CD4-positive, alpha-beta memory T cell (primary cell): ENCODE measurements around the gene SSRP1. TPM values are rescaled to one million over a fixed set of nuclear protein-coding genes. Genes with fewer than 3 reads are reported as not detected.
A peak's percentile ranks its signal among the peaks of the same experiment; 100 is the strongest.

Source experiments
- CTCF ChIA-PET: fragments of 350-600 bp; sonication (Branson Sonifier 250); formaldehyde crosslinking; loops from one replicate; lab custom pipeline; 2021; ENCODE audit warnings: inconsistent platforms; ENCODE audit not compliant: partially characterized antibody; lab: Charles Lee
- POLR2A ChIA-PET: fragments of 350-600 bp; sonication (Branson Sonifier 250); formaldehyde crosslinking; loops from one replicate; lab custom pipeline; 2021; ENCODE audit not compliant: partially characterized antibody; lab: Charles Lee
- DNase-seq, 5 donors: peaks; one replicate each; pipeline versions ENCODE4 v3.0.0 to v3.0.0-alpha.2; 2020 to 2022; ENCODE audit warnings: mixed read lengths in 1 of 5
- H3K27ac ChIP-seq: one replicate; pipeline ENCODE4 v1.7.0; 2013; ENCODE audit warnings: low read depth, low read length
- H3K27me3 ChIP-seq: 2 replicates; pipeline ENCODE4 v1.7.0; 2013; ENCODE audit warnings: mild to moderate bottlenecking, low read length, moderate library complexity; ENCODE audit not compliant: insufficient read depth
- H3K36me3 ChIP-seq: 2 replicates; pipeline ENCODE4 v1.7.0; 2013; ENCODE audit warnings: mild to moderate bottlenecking, low read length, moderate library complexity; ENCODE audit not compliant: insufficient read depth
- H3K4me1 ChIP-seq: 2 replicates; pipeline ENCODE4 v1.7.0; 2013; ENCODE audit warnings: mild to moderate bottlenecking, low read length, moderate library complexity; ENCODE audit not compliant: insufficient read depth
- H3K4me3 ChIP-seq, 2 donors: one replicate each; pipeline ENCODE4 v1.7.0; 2013; ENCODE audit warnings: low read length in 2 of 2, mild to moderate bottlenecking in 1 of 2
- H3K9me3 ChIP-seq, 2 donors: one replicate each; pipeline ENCODE4 v1.7.0; 2013; ENCODE audit warnings: low read length in 2 of 2, control low read depth in 1 of 2; ENCODE audit not compliant: control insufficient read depth in 1 of 2
- H3K27ac Mint-ChIP-seq, 7 donors: one replicate each; pipeline ENCODE4 v1.8.0; 2020 to 2021; ENCODE audit warnings: mixed read lengths in 7 of 7, mild to moderate bottlenecking in 6 of 7, inconsistent platforms in 3 of 7, moderate library complexity in 3 of 7
- H3K27me3 Mint-ChIP-seq, 2 donors: one replicate each; pipeline ENCODE4 v1.8.0; 2020 to 2021; ENCODE audit warnings: mixed read lengths in 2 of 2
- H3K36me3 Mint-ChIP-seq, 2 donors: one replicate each; pipeline ENCODE4 v1.8.0; 2020 to 2021; ENCODE audit warnings: mixed read lengths in 2 of 2, inconsistent platforms in 1 of 2, mild to moderate bottlenecking in 1 of 2
- H3K4me1 Mint-ChIP-seq, 4 donors: one replicate each; pipeline ENCODE4 v1.8.0; 2020 to 2021; ENCODE audit warnings: mixed read lengths in 4 of 4, mild to moderate bottlenecking in 1 of 4
- H3K4me3 Mint-ChIP-seq, 8 donors: one replicate each; pipeline ENCODE4 v1.8.0; 2020 to 2021; ENCODE audit warnings: mixed read lengths in 8 of 8, mild to moderate bottlenecking in 7 of 8, moderate library complexity in 6 of 8, inconsistent platforms in 3 of 8
- H3K9me3 Mint-ChIP-seq, 8 donors: one replicate each; pipeline ENCODE4 v1.8.0; 2020 to 2021; ENCODE audit warnings: mixed read lengths in 8 of 8, mild to moderate bottlenecking in 5 of 8, inconsistent platforms in 3 of 8, moderate library complexity in 1 of 8
- intact Hi-C: fragments of 100-400 bp; cut with micrococcal nuclease; formaldehyde crosslinking; loops from one replicate; pipeline ENCODE4 v1.15.1; 2023
- polyA plus RNA-seq, 2 donors: library from polyadenylated mRNA; unstranded; fragments of 300-500 nt; fragmentation: Illumina TruSeq; gene quantifications; one replicate each; pipeline ENCODE4 v1.2.3, GENCODE V29; 2021
- total RNA-seq, 2 experiments: library from RNA; stranded (reverse); gene quantifications; one replicate each; pipeline ENCODE4 v1.2.3, GENCODE V29; 2021

Gene SSRP1
- total and polyA plus RNA-seq, 4 experiments from 2014 or later: 19.6 to 74.3 (median 55.6) TPM

- POLR2A ChIA-PET: no interaction called here
- no peak overlapping the region for H3K27ac Mint-ChIP-seq
- CTCF ChIA-PET: interaction anchor here (0.7 to 1.5 kb wide), 5 partner anchors 11 to 291 kb away, joined by 3 to 6 read pairs (median 3); no protein-coding TSS in a partner anchor
These were observed 18.2 kb upstream of the SSRP1 start for GRCh38 chr11:57353852-57354251.

GRCh38 chr11:57353446-57353845, 17.8 kb upstream of the SSRP1 start:
- no peak overlapping the region for H3K27ac ChIP-seq
- peaks cover 7 to 12% of the 10 kb centered on the region in 2 donors for H3K27me3 Mint-ChIP-seq
- no peak for DNase-seq
- no peaks in the 10 kb centered on the region for H3K36me3 ChIP-seq
- peaks cover 0 to 5% (median 2%) of the 10 kb centered on the region in 4 donors for H3K4me1 Mint-ChIP-seq
- POLR2A ChIA-PET: no interaction called here
- H3K4me3 Mint-ChIP-seq: no peak overlapping the region
- CTCF ChIA-PET: interaction anchor here (0.6 to 1.5 kb wide), 6 partner anchors 10 to 291 kb away, joined by 3 to 6 read pairs (median 3); no protein-coding TSS in a partner anchor
- no peak overlapping the region for H3K4me3 ChIP-seq
- H3K4me1 ChIP-seq: no peaks in the 10 kb centered on the region
- H3K9me3 ChIP-seq: no peaks in the 10 kb centered on the region
- peak overlapping the region in 1 of 7 donors; percentile 12 for H3K27ac Mint-ChIP-seq
- H3K36me3 Mint-ChIP-seq: no peaks in the 10 kb centered on the region
- H3K9me3 Mint-ChIP-seq: peaks cover 0 to 2% (median 0%) of the 10 kb centered on the region in 8 donors
- intact Hi-C loops: no loop called here
- H3K27me3 ChIP-seq: no peaks in the 10 kb centered on the region

More at GRCh38 chr11:57353852-57354251, 18.2 kb upstream of the SSRP1 start:
- H3K4me1 Mint-ChIP-seq: peaks cover 0 to 5% (median 2%) of the 10 kb centered on the region in 4 donors
- no peaks in the 10 kb centered on the region for H3K36me3 Mint-ChIP-seq
- Histone ChIP-seq H3K4me1 (no peaks in the 10 kb centered on the region), H3K9me3 (no peaks in the 10 kb centered on the region), H3K27ac (no peak overlapping the region), H3K36me3 (no peaks in the 10 kb centered on the region), H3K4me3 (no peak overlapping the region), H3K27me3 (no peaks in the 10 kb centered on the region)
- DNase-seq: no peak
- intact Hi-C loops: no loop called here
- peaks cover 7 to 12% of the 10 kb centered on the region in 2 donors for H3K27me3 Mint-ChIP-seq
- H3K9me3 Mint-ChIP-seq: peaks cover 0 to 2% (median 0%) of the 10 kb centered on the region in 8 donors
- H3K4me3 Mint-ChIP-seq: no peak overlapping the region

GRCh38 chr11:57353036-57353435, 17.3 kb upstream of the SSRP1 start:
- Histone ChIP-seq H3K9me3 (no peaks in the 10 kb centered on the region), H3K4me1 (no peaks in the 10 kb centered on the region), H3K27ac (no peak overlapping the region), H3K36me3 (no peaks in the 10 kb centered on the region), H3K27me3 (no peaks in the 10 kb centered on the region), H3K4me3 (no peak overlapping the region)
- CTCF ChIA-PET: interaction anchor here (0.6 to 1.5 kb wide), 7 partner anchors 10 to 447 kb away, joined by 3 to 6 read pairs (median 3); no protein-coding TSS in a partner anchor
- no peak overlapping the region for H3K4me3 Mint-ChIP-seq
- POLR2A ChIA-PET: no interaction called here
- H3K27me3 Mint-ChIP-seq: peaks cover 7 to 12% of the 10 kb centered on the region in 2 donors
- H3K9me3 Mint-ChIP-seq: peaks cover 0 to 2% (median 0%) of the 10 kb centered on the region in 8 donors
- intact Hi-C loops: no loop called here
- H3K36me3 Mint-ChIP-seq: no peaks in the 10 kb centered on the region
- H3K27ac Mint-ChIP-seq: peak overlapping the region in 1 of 7 donors; percentile 12
- H3K4me1 Mint-ChIP-seq: peaks cover 0 to 5% (median 2%) of the 10 kb centered on the region in 4 donors
- DNase-seq: no peak

- Histone ChIP-seq H3K27ac (no peak overlapping the region), H3K36me3 (no peaks in the 10 kb centered on the region), H3K9me3 (no peaks in the 10 kb centered on the region), H3K4me1 (peaks cover 4% of the 10 kb centered on the region), H3K27me3 (no peaks in the 10 kb centered on the region), H3K4me3 (no peak overlapping the region)
- H3K4me3 Mint-ChIP-seq: peak overlapping the region in 1 of 8 donors; percentile 64
- CTCF ChIA-PET: interaction anchor here (0.6 to 8.0 kb wide), 8 partner anchors 10 to 305 kb away, joined by 3 to 70 read pairs (median 4); partner anchors contain the start of genes P2RX3 and SSRP1
- peaks cover 0 to 5% (median 3%) of the 10 kb centered on the region in 4 donors for H3K4me1 Mint-ChIP-seq
- H3K36me3 Mint-ChIP-seq: no peaks in the 10 kb centered on the region
- intact Hi-C loops: loop anchor here (5.0 to 10.0 kb wide), 6 partner anchors 78 to 1438 kb away; partner anchors contain the start of genes SLC43A3 and UBE2L6
- POLR2A ChIA-PET: interaction anchor here (0.6 kb wide), 1 partner anchor 50 kb away, joined by 3 read pairs; no protein-coding TSS in a partner anchor
- peak; percentile 34 to 48 (median 44) for DNase-seq
- H3K27me3 Mint-ChIP-seq: peaks cover 5% of the 10 kb centered on the region in 2 donors
- peaks cover 0 to 2% (median 0%) of the 10 kb centered on the region in 8 donors for H3K9me3 Mint-ChIP-seq
- H3K27ac Mint-ChIP-seq: peak overlapping the region in 1 of 7 donors; percentile 32
These were observed 14.0 kb upstream of the SSRP1 start for GRCh38 chr11:57349491-57350274.

- POLR2A ChIA-PET: no interaction called here
- peak overlapping the region in 1 of 7 donors; percentile 74 for H3K27ac Mint-ChIP-seq
These were observed 13.1 kb upstream of the SSRP1 start for GRCh38 chr11:57348636-57349313.

GRCh38 chr11:57348052-57348451, 12.4 kb upstream of the SSRP1 start:
- peaks cover 2% of the 10 kb centered on the region in 2 donors for H3K27me3 Mint-ChIP-seq
- no peak overlapping the region for H3K27ac ChIP-seq
- no peak overlapping the region for H3K4me3 Mint-ChIP-seq
- H3K9me3 Mint-ChIP-seq: peaks cover 0 to 2% (median 0%) of the 10 kb centered on the region in 8 donors
- ChIA-PET CTCF (interaction anchor here (1.0 to 8.0 kb wide), 11 partner anchors 11 to 453 kb away, joined by 3 to 70 read pairs (median 4); partner anchors contain the start of genes P2RX3 and SSRP1), POLR2A (no interaction called here)
- DNase-seq: no peak
- no peaks in the 10 kb centered on the region for H3K36me3 ChIP-seq
- peaks cover 0 to 5% (median 3%) of the 10 kb centered on the region in 4 donors for H3K4me1 Mint-ChIP-seq
- intact Hi-C loops: loop anchor here (5.0 to 10.0 kb wide), 6 partner anchors 79 to 1439 kb away; partner anchors contain the start of genes SLC43A3 and UBE2L6
- H3K9me3 ChIP-seq: no peaks in the 10 kb centered on the region
- no peak overlapping the region for H3K4me3 ChIP-seq
- H3K4me1 ChIP-seq: peaks cover 4% of the 10 kb centered on the region
- H3K36me3 Mint-ChIP-seq: no peaks in the 10 kb centered on the region
- no peak overlapping the region for H3K27ac Mint-ChIP-seq
- H3K27me3 ChIP-seq: no peaks in the 10 kb centered on the region

More at GRCh38 chr11:57348636-57349313, 13.1 kb upstream of the SSRP1 start:
- no peak overlapping the region for H3K4me3 ChIP-seq
- no peaks in the 10 kb centered on the region for H3K9me3 ChIP-seq
- H3K9me3 Mint-ChIP-seq: peaks cover 0 to 2% (median 0%) of the 10 kb centered on the region in 8 donors
- no peaks in the 10 kb centered on the region for H3K36me3 ChIP-seq
- peaks cover 4% of the 10 kb centered on the region for H3K4me1 ChIP-seq
- H3K27me3 Mint-ChIP-seq: peaks cover 2% of the 10 kb centered on the region in 2 donors
- DNase-seq: no peak
- H3K4me3 Mint-ChIP-seq: no peak overlapping the region
- CTCF ChIA-PET: interaction anchor here (0.7 to 8.0 kb wide), 11 partner anchors 11 to 452 kb away, joined by 3 to 70 read pairs (median 4); partner anchors contain the start of genes P2RX3 and SSRP1
- H3K27ac ChIP-seq: no peak overlapping the region
- intact Hi-C loops: loop anchor here (5.0 to 10.0 kb wide), 6 partner anchors 79 to 1439 kb away; partner anchors contain the start of genes SLC43A3 and UBE2L6
- peaks cover 0 to 5% (median 3%) of the 10 kb centered on the region in 4 donors for H3K4me1 Mint-ChIP-seq
- no peaks in the 10 kb centered on the region for H3K36me3 Mint-ChIP-seq
- H3K27me3 ChIP-seq: no peaks in the 10 kb centered on the region
